NCI-H2107 treated with DMSO at 0.1 percent for 48 hours (cell line): Measurements from ENCODE around the gene TTC39C.

ENCODE experiments used
- DNase-seq: peaks from one replicate; lab custom pipeline; 2025; ENCODE audit not compliant: unreplicated experiment; lab: John Stamatoyannopoulos, UW

TTC39C gene

DNA sequence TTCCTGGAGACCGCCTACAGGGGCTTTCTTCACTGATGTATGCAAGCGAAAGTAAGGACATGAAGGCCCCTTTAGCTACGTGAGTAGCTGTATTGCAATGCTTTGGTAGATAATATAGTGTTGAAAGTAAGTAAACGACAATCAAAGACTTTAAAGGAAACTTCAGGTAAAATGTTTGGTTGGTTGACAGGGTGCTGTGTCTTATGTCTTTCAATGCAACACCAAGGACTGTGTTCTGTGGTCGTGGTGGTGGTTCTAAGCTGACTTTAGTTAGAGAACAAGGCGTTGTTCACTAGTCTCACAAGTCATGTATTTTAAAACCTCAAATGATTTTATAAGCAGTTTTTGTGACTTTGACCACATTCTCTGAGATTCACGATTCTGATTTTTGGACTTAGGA, 66.3 kb downstream of the TTC39C start:
- no peak for DNase-seq

DNA sequence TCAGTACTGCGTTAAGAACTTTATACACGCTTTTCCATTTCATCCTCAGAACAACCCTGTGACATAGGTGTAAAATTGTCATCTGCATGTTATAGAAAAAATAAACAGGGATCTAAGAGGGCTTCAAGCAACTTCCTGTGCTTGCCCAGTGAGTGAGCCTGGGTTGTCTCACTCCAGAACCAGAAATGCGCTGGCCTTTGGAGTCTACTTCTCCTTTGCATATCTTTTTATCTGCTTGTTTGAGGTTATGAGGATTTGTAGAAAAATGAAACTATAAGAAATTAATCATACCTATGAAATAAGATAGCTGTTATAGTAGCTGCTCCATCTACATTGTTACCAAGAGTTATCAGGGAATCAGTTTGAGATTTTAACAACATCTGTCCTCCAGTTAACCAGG, 69.0 kb downstream of the TTC39C start:
- DNase-seq = no peak

DNA sequence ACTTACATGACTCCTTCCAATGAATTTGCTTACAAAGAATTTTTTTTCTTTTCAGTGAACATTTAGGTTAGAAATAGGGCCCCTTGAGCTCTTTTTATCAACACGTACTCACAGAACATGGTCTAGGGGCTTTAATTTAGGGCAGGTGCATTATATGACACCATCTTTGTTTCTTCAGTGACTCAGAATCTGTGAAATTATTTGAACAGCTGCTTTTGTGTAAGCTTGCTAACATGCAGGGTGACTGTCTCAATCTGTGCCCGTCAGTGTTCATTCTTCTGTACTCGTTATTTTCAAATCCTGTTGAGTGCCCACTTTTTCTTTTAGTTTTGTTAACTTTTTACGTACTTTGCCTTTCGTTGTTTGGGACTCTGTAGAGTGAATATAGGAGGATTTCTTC, 71.5 kb downstream of the TTC39C start:
- DNase-seq = no peak

DNA sequence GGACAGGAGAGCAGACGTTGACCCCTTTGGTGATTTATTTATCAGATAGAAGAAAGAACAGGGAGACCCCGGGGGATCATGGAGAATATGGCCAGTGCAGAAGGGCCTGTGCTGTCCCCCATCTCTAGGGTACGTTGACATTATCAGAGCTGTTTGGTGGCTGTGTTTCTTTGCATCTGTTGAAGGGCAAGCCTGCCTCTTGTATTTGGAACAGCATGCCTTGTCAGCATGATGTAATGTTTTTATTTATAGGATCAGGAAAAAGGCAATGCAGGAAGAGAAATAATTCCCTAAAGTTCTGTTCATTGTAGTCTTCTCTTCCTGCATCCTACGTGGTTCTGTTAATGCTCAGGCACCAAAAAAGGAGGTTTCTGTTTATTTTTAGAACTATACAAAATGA, 74.5 kb downstream of the TTC39C start:
- DNase-seq = no peak

DNA sequence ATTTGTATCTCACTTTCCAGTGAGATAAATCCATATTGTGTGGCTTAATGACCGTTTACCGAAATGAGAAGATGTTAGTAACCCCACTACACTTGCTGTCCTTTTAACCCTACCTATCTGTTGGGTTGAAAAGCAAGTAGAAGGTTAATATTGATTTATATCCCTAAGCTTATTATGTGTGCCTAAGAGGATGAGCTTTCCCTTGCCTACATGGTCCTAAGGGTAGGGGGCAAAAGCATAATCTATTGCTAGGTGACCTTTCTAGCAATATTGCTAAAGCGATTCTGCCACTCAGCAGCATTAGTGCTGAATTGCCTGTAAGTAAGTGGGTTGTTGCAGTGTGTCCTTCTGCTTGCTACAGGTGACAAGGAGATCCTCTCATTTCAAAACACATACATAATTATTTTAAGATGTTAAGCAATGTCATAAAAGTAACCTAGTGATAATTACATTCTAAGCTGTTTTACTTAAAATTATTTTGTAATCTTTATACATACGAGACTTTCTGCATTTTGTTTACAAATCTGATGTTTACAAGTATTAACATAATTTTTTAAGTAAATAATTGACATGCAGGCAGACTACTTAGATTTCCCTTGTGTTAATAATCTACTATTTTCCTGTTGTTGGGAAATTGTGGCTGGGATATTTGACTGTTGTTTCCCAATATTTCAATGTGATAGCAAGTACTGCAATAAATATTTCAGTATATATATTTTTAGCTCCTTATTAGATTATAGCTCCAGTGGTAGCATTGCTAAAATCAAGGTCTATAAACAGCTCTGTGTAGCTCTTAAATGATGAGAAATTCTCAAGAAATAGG, 75.2 kb downstream of the TTC39C start:
- DNase-seq = no peak

DNA sequence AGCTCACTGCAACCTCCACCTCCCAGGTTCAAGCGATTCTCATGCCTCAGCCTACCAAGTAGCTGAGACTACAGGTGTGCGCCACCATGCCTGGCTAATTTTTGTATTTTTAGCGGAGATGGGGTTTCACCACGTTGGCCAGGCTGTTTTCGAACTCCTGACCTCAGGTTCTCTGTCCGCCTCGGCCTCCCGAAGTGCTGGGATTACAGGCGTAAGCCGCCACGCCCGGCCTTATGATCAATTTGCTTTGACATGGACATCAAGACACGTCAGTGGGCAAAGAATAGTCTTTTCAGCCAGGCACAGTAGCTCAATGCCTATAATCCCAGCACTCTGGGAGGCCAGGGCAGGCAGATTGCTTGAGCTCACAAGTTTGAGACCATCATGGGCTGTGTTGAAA, 76.3 kb downstream of the TTC39C start:
- no peak for DNase-seq

DNA sequence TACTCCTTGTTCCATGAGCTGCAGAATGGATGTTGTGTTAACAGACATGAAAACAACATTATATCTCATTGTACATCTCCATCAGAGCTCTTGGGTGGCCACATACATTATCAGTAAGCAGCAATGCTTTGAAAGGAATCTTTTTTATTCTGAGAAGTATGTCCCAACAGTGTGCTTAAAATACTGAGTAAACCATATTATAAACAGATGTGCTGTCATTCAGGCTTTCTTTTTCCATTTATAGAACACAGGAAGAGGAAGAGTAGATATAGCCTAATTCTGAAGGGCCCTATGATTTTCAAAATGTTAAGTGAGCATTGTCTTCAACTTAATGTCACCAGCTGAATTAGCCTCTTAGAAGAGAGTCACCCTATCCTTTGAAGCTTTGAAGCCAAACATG, 80.0 kb downstream of the TTC39C start:
- no peak for DNase-seq

DNA sequence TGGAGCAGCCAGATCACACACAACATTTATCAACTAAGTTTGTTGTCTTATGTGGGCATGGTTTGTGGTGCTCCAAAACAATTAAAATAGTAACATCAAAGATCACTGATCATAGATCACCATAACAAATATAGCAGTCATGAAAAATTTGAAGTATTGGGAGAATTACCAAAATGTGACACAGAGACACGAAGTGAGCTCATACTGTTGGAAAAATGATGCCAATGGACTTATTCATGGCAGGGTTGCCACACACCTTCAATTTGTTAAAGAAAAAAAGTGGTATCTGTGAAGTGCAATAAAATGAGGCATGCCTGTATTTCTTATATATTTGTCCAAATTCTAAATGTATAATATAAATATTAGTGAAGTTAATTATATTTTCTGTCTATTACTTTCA, 81.4 kb downstream of the TTC39C start:
- DNase-seq = no peak

DNA sequence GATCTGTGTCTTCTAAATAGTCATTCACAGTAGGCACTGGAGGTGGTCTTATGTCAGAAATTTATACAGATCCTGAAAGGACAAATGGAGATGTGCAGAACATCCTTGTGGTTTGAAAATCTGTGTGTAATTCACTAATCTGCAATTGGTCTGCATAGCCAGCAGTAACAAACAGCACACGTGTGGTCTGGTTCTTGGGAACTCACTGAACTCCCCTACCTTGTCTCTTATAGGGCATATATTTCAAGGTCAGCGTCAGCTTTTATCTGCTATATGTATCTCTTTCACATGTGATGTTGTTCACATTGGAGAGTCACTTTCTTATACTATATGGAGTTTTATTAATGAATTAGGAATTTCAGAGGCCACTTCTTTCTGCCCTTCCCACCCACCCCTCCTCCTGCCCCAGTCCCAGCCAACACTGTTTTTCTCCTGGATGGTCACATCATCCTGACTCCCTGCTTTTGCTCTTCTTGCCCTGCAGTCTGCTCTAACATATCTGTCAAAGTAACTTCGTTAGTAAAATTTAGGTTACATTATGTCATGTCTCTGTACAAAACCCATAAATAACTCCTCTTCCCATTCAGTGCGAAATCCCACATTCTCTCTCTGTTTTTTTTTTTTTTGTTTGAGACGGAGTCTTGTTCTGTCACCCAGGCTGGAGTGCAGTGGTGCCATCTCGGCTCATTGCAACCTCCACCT, 88.9 kb downstream of the TTC39C start:
- DNase-seq = no peak

DNA sequence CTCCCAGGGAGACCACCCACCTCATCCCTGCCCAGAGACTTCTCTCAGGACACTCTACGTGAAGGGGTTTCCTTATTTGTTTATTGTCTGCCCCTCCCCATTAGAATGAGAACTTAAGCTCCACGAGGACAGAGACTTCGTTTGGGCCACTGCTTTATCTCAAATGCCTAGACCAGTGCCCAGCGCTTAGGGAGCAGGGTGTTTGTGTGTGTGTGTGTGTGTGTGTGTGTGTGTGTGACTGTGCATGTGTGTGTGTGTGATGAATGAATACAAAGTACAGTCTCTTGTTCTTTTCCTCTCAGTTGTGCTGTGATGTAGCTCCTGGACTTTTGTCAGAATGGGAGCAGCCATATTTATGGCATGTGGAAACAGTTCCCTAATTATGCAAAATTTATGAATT, 89.9 kb downstream of the TTC39C start:
- DNase-seq = no peak

DNA sequence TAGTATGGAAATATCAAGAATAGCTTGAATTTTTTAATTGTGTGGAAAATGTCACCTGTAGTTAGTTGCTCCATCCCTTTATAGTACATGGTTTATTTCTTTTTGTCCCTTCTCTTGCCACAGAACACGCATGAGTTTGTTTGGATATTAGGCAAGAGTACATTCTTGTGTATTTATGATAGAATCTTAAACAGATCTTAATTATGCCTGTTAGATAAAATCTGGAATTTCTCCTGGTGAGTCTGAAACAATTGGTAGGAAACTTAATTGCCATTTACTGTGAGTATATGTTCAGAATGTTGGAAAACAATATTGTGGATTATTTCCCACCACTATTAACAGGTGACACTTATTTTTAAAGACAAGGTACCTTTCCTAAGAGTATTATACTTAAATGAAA, 94.1 kb downstream of the TTC39C start:
- DNase-seq = no peak

DNA sequence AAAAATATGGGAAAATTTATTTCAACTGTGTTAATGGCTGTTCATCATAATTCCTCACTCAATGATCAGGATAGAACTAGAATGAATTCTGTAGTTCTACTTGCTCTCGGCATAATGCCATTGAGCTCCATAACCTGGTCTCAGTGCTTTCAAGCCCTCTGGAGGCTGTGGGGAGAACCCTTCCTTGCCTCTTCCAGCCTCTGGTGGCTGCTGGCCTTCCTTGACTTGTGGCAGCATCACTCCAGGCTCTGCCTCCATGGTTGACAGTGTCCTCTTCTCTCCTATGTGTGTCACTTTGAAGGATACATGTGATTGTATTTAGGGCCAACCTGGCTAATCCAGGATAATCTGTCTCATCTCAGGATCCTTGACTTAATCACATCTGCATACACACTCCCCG, 97.4 kb downstream of the TTC39C start:
- no peak for DNase-seq

DNA sequence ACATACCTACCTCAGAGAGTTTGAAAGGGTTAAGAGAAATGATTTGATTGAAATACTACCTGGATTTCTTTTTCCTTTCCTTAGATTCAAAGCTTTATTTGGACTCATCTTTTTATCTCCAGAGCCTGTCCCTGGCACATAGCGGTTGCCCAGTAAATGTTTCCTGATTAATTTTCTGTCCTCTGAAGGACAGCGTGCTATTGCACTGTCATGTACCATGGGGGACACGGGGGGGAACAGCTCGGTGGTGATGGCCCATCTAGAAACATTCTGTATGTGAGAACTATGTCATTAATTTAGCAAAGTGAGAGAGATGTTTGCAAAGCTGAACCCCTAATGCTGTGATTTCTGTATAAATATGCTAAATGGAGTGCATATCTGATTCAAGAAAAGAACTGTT, 97.9 kb downstream of the TTC39C start:
- no peak for DNase-seq

DNA sequence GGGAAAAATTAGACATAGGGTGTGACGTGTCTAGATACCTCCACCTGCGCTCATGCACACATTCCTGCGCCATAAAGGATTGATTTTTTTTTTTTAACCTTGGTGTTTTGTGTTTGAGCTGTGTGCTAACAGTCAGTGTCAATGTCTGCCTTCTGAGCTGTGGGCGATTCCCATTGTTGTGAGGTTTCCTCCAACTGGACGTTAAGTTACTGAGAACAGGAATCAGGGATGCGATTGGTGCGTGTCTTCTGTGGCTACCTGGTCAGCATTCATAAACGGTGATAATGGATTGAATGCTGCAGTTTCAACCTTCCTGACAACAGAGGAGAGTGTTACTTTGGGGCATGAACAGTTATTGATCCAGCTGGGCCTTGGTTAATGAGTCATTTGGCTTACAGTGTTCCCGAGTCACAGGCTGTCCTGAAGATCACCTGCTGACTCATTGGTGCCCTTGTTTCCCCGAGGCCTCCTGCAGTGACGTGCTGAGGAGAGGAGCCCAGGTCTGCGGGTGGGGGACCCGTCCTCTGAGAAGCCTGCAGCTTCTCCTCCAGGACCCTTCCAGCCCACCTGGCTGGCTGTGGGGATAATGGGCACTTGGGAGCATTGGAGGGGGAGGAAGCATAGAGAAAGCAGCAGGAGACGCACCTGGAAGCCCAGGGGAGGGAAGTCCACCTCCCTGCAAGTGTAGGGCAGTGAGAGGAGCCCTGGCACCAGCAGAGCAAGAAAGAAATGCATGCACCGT, 98.5 kb downstream of the TTC39C start:
- DNase-seq = no peak

DNA sequence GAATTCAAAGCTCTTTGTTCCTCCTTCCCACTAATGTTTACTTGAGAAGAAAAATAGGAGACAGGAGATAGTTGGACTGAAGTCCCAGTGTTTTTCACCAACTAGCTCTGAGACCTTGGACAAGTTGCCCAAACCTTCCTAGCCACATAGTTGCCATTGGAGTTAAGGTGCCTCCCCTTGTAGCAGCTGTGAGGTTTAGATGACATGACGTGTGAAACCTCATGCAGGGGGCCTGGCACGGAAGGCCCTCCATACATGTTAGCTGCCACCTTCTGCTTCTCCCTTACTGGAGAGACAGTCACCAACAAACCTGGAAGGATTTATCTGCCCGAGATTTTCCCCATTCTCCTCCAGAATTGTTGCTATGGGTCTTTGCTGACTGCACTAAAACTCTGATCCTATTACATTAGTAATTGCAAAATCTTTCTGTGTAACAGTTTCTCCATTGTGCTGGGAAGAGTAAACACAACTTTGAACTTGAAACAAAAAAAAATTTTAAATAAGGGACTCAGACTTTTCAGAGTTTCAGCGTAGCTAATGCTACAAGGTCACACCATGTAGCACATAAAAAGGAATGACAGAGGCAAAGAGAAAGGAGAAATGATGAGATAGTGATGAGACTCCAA, 100.5 kb downstream of the TTC39C start:
- DNase-seq = no peak

DNA sequence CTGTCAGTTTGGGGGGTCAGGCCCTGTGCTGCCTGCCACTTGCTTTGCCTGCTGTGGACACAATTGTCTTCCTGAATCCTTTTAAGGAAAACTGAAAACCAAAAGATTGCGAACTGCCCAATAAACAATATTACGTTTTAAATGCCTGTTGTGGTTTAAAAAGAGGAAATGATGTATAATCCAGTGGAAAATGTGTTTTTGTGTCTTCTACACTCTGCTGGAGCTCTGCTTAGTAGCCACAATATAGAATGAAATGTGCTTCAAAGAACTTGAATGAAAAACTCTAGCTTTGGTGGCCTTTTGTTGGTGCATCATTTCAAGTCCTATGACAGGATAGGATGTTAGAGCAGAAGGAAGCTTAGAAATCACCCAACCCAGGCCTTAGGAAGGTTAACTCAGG, 101.1 kb downstream of the TTC39C start:
- DNase-seq = no peak

DNA sequence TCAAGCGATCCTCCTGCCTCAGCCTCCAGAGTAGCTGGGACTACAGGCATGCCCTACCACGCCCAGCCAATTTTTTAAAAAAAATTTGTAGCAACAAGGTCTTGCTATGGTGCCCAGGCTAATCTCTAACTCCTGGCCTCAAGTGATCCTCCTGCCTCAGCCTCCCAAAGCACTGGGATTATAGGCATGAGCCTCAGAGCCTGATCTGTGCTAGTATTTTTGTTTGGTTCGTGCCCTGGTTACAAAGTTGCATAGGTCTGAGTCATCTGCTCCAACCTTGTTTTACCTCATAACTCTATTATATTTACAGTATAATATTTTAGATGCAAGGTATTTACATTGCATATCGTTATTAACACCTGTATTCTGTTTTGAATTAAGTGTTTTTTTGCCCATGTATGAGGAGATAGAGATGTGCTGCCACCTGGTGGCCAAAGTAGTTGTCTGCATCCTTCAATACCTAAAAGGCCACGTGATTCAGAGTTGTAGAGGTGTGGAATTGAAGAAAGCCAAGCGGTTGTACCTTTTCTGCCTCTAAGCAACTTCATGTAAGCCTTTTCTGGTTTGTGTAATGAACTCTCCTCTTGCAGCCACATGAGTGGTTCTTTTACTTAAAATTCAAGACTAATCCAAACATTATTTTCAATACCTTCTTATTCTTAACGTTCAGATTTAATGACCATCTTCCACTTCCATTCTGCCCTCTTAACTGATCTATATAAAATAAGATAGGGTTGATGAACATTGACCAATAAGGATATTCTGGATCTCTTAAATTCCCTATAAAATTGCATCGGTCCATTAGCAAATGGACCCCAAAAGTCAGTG, 104.4 kb downstream of the TTC39C start:
- DNase-seq = peak; percentile 21

DNA sequence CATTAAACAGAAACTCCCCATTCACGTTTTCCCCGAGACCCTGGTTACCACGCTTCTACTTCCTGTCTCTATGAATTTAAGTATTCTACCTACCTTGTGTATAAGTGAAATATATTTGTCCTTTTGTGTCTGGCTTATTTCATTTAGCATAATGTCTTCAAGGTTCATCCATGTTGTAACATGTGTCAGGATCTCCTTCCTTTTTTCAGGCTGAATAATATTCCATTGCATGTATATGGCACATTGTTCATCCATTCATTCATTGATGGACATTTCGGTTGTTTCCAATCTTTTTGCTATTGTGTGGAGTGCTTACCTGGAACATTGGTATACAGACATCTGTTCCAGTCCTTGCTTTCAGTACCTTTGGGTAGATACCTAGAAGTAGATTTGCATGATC, 106.1 kb downstream of the TTC39C start:
- no peak for DNase-seq

DNA sequence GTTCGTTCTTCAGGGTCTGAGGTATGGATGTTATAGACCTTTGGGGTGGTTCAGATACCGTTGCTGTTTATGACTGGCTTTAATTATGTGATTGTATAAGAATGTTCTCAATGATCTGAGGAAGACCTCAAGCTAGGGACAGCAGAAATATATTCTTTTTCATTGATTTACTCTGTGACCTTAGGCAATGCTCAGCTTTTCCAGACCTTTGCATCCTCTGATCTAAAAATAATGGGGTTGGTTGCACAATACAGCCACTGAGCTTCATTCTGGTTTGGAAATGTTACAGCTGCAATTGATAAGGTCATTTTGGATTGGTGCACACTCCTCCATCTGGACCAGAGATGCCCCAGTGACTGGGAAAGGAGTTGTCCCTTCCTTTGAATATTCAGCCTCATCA, 107.1 kb downstream of the TTC39C start:
- no peak for DNase-seq

DNA sequence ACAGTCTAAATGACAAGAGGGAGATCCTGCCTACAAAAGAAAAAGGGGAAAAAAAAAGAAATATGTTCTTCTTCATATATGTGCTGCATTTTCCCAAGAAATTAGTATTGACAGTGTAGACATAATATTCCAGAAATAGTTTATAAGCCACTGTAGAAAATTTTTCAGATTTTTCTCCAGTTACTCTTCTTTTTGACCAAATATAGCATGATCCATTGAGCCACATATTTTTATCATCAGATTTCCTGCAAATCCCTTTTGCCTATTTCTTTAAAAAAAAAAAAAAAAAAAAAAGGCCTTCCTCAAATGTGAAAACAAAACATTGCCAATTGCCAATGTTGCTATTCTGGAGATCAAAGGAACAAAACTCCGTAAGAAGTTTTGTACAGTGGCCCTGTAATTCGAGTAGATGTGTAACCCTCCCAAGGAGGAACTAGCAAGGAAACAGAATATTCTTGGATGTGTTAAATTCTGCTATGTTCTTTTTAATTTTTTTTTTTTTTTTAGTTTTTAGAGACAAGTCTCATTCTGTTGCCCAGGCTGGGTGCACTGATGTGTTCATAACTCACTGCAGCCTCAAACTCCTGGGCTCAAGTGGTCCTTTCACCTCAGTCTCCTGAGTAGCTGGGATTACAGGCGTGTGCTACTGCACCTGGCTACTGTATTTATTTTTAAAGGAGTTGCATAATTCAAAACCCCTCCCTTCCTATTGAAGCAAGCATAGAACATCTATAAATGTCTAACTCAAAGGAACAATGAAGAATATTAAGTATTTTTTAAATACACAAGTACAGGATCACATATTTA, 111.8 kb downstream of the TTC39C start:
- DNase-seq = peak; percentile 19
